Activated CD4-positive, CD25-positive, alpha-beta regulatory T cell treated with anti-CD3 and anti-CD28 coated beads, Interleukin-2, amount 50 U/mL, for 24 hours (primary cell): ENCODE measurements around the gene MAP3K6.
"Not testable (repeated sequence)": the region's sequence is repeated elsewhere in the genome, so short reads cannot be mapped to it uniquely, and the experiment has no call there.

Experiments
- ATAC-seq, 2 donors: fragments of 150-1000 bp; cut with Tn5 transposase; one replicate each; pipeline ENCODE4 v1.10.0; 2021; ENCODE audit warnings: mild to moderate bottlenecking in 1 of 2, moderate library complexity in 1 of 2

MAP3K6 gene

GRCh38 chr1:27366411-27367159 lies at the start of gene MAP3K6:
TSS of gene MAP3K6 (minus strand) at chr1:27366961. CDS start at chr1:27366597, 364 bp downstream.
- peak; percentile 18 to 44 for ATAC-seq

- no peak for ATAC-seq
These were observed 47.3 kb upstream of the MAP3K6 start for GRCh38 chr1:27414091-27414490.

GRCh38 chr1:27413004-27413403 lies 46.2 kb upstream of the MAP3K6 start:
- ATAC-seq, result no peak

GRCh38 chr1:27412502-27412901 lies 45.7 kb upstream of the MAP3K6 start:
- no peak for ATAC-seq

GRCh38 chr1:27410709-27411108 lies 43.9 kb upstream of the MAP3K6 start:
- no peak for ATAC-seq

GRCh38 chr1:27409669-27410068 lies 42.9 kb upstream of the MAP3K6 start:
- no peak for ATAC-seq

GRCh38 chr1:27408151-27408550 lies 41.4 kb upstream of the MAP3K6 start:
- ATAC-seq, result no peak

- ATAC-seq, result not testable (repeated sequence)
These were observed 40.0 kb upstream of the MAP3K6 start for GRCh38 chr1:27406791-27407190.

GRCh38 chr1:27406362-27406680 lies 39.6 kb upstream of the MAP3K6 start:
- ATAC-seq, result no peak

- ATAC-seq, result not testable (repeated sequence)
These were observed 39.0 kb upstream of the MAP3K6 start for GRCh38 chr1:27405598-27406361.

GRCh38 chr1:27405074-27405473 lies 38.3 kb upstream of the MAP3K6 start:
- no peak for ATAC-seq

GRCh38 chr1:27403931-27404330 lies 37.2 kb upstream of the MAP3K6 start:
- ATAC-seq, result no peak

- peak; percentile 45 to 51 for ATAC-seq
These were observed 36.4 kb upstream of the MAP3K6 start for GRCh38 chr1:27403065-27403726.

GRCh38 chr1:27402349-27402754 lies 35.6 kb upstream of the MAP3K6 start:
- no peak for ATAC-seq

- ATAC-seq, result no peak
These were observed 34.2 kb upstream of the MAP3K6 start for GRCh38 chr1:27400963-27401341.

GRCh38 chr1:27400082-27400962 lies 33.6 kb upstream of the MAP3K6 start:
- ATAC-seq, result no peak

- no peak for ATAC-seq
These were observed 32.7 kb upstream of the MAP3K6 start for GRCh38 chr1:27399251-27400025.

- ATAC-seq, result no peak
These were observed 31.8 kb upstream of the MAP3K6 start for GRCh38 chr1:27398405-27399149.

GRCh38 chr1:27397749-27398148 lies 31.0 kb upstream of the MAP3K6 start:
- ATAC-seq, result no peak

- no peak for ATAC-seq
These were observed 30.3 kb upstream of the MAP3K6 start for GRCh38 chr1:27397110-27397509.
